HL-60 (cell line): ENCODE measurements around the gene PROM2.

ENCODE experiments used
- POLR2AphosphoS5 ChIP-seq: IDR thresholded peaks from 2 replicates; pipeline ENCODE4 v1.6.1; 2012; ENCODE audit warnings: low read depth
- TF ChIP-seq, protein P1 (sequence below): IDR thresholded peaks from one replicate; pipeline ENCODE4 v1.5.1; 2011; ENCODE audit warnings: low read length, control low read depth, inconsistent platforms; ENCODE audit not compliant: insufficient read depth
- TF ChIP-seq, protein P2 (sequence below): IDR thresholded peaks from 2 replicates; pipeline ENCODE4 v1.6.1; 2012; ENCODE audit warnings: low read depth; ENCODE audit not compliant: insufficient replicate concordance

DNA sequence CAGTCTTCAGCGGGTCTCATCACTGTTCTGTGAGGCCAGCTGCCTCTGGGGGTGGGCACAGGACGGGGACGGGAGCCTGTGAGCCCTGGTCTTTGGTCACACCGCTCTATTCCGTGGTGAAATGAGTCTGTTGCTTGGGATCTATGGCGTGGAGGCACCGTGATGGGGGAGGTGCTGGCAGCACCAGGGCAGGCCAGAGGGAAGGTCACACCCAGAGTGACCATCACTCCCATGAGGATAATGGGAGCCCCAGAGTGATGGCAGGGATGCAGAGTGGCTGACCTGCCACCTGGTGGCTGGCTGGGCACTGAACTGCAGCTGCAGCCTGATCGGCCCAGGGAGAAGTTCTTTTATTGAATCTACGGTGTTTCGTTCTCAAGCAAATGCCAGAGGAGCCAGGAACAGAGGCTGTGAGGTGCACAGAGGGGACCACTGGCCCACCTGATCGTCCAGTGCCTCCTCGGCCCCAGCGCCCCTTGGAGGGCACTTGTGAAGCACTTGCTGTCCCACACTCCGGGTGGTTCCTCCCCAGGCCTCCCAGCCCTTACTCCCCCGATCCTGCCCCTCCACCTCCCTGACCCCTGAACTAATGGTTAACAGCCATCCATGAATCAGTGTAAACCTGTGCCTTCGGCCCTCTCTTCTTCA lies 40.8 kb downstream of the PROM2 start:
- TF ChIP-seq, protein P1, sequence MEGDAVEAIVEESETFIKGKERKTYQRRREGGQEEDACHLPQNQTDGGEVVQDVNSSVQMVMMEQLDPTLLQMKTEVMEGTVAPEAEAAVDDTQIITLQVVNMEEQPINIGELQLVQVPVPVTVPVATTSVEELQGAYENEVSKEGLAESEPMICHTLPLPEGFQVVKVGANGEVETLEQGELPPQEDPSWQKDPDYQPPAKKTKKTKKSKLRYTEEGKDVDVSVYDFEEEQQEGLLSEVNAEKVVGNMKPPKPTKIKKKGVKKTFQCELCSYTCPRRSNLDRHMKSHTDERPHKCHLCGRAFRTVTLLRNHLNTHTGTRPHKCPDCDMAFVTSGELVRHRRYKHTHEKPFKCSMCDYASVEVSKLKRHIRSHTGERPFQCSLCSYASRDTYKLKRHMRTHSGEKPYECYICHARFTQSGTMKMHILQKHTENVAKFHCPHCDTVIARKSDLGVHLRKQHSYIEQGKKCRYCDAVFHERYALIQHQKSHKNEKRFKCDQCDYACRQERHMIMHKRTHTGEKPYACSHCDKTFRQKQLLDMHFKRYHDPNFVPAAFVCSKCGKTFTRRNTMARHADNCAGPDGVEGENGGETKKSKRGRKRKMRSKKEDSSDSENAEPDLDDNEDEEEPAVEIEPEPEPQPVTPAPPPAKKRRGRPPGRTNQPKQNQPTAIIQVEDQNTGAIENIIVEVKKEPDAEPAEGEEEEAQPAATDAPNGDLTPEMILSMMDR = peak; percentile 19
- TF ChIP-seq POLR2AphosphoS5 = no peak
- TF ChIP-seq, protein P2, sequence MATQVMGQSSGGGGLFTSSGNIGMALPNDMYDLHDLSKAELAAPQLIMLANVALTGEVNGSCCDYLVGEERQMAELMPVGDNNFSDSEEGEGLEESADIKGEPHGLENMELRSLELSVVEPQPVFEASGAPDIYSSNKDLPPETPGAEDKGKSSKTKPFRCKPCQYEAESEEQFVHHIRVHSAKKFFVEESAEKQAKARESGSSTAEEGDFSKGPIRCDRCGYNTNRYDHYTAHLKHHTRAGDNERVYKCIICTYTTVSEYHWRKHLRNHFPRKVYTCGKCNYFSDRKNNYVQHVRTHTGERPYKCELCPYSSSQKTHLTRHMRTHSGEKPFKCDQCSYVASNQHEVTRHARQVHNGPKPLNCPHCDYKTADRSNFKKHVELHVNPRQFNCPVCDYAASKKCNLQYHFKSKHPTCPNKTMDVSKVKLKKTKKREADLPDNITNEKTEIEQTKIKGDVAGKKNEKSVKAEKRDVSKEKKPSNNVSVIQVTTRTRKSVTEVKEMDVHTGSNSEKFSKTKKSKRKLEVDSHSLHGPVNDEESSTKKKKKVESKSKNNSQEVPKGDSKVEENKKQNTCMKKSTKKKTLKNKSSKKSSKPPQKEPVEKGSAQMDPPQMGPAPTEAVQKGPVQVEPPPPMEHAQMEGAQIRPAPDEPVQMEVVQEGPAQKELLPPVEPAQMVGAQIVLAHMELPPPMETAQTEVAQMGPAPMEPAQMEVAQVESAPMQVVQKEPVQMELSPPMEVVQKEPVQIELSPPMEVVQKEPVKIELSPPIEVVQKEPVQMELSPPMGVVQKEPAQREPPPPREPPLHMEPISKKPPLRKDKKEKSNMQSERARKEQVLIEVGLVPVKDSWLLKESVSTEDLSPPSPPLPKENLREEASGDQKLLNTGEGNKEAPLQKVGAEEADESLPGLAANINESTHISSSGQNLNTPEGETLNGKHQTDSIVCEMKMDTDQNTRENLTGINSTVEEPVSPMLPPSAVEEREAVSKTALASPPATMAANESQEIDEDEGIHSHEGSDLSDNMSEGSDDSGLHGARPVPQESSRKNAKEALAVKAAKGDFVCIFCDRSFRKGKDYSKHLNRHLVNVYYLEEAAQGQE = no peak
